ENCODE measurements around the gene MYO5B.

DNA sequence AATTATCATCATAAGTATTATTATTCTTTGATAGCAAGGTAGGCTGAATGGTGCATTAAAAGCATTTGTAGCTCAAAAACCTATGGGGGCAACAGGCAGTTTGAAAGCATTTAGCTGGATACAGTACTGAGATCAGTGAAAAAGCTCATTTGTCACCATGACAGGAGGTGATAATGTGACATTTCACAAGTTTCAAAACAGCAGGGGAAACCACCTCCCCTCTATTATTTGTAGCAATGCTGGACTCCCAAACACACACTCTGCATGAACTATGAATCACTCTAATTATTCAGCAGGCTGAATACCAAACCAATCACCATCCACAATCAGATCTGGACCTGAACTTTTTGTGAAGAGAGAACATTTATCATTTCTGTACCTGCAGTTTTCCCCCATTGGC is 63.4 kb downstream of the MYO5B start:
- TF ChIP-seq CTCF (IDR thresholded peaks at IDR 0.05) (no peak), POLR2A (IDR thresholded peaks at IDR 0.05) (no peak), POLR2AphosphoS5 (IDR thresholded peaks at IDR 0.05; ENCODE audit: insufficient read depth in 1 of 2, low read depth in 1 of 2) (no peak)
